Activated CD4-positive, alpha-beta T cell treated with anti-CD3 and anti-CD28 coated beads for 24 hours (primary cell): Measurements from ENCODE around the gene DNLZ.
"Not testable (repeated sequence)": the region's sequence is repeated elsewhere in the genome, so short reads cannot be mapped to it uniquely, and the experiment has no call there.

Experiments
- DNase-seq, 2 donors: peaks; one replicate each; pipeline ENCODE4 v3.0.0-alpha.2; 2020; ENCODE audit warnings: low read depth in 2 of 2

Gene DNLZ

GRCh38 chr9:136359774-136360718 is 3.5 kb downstream of the DNLZ start:
- DNase-seq = no peak

- DNase-seq = no peak
These were observed 4.7 kb downstream of the DNLZ start for GRCh38 chr9:136358888-136359287.

- no peak for DNase-seq
These were observed 5.5 kb downstream of the DNLZ start for GRCh38 chr9:136358016-136358415.

- DNase-seq = no peak
These were observed 6.3 kb downstream of the DNLZ start for GRCh38 chr9:136357202-136357725.

GRCh38 chr9:136355616-136356557 is 7.7 kb downstream of the DNLZ start:
- no peak for DNase-seq

GRCh38 chr9:136354592-136355085 is 8.9 kb downstream of the DNLZ start:
- DNase-seq = no peak

GRCh38 chr9:136353757-136354488 is 9.6 kb downstream of the DNLZ start:
- no peak for DNase-seq

- DNase-seq = no peak
These were observed 10.5 kb downstream of the DNLZ start for GRCh38 chr9:136353088-136353487.

GRCh38 chr9:136352682-136353081 is 10.9 kb downstream of the DNLZ start:
- DNase-seq = no peak

GRCh38 chr9:136351868-136352267 is 11.7 kb downstream of the DNLZ start:
- DNase-seq = not testable (repeated sequence)

- DNase-seq = no peak
These were observed 12.2 kb downstream of the DNLZ start for GRCh38 chr9:136351252-136351800.

- DNase-seq = no peak
These were observed 14.0 kb downstream of the DNLZ start for GRCh38 chr9:136349546-136349945.

GRCh38 chr9:136348691-136349090 is 14.9 kb downstream of the DNLZ start:
- no peak for DNase-seq

GRCh38 chr9:136347472-136348256 is 15.9 kb downstream of the DNLZ start:
- no peak for DNase-seq

- DNase-seq = no peak
These were observed 16.5 kb downstream of the DNLZ start for GRCh38 chr9:136346927-136347465.

GRCh38 chr9:136346157-136346481 is 17.4 kb downstream of the DNLZ start:
- DNase-seq = no peak

GRCh38 chr9:136345281-136346156 is 18.0 kb downstream of the DNLZ start:
- DNase-seq = no peak

- DNase-seq = no peak
These were observed 18.8 kb downstream of the DNLZ start for GRCh38 chr9:136344544-136345280.
